ENCODE results near the gene ZNF516. TPM values are rescaled to one million over a fixed set of nuclear protein-coding genes. Genes with fewer than 3 reads are reported as not detected.

ZNF516 gene
- total RNA-seq, 6 experiments from 2014 or later, result 10.2 to 16.0 (median 13.7) TPM

GRCh38 chr18:76384114-76384790 lies 110.8 kb downstream of the ZNF516 start:
- Histone ChIP-seq H3K27ac (no peak overlapping the region), H3K36me3 (peaks cover 0 to 8% (median 4%) of the 10 kb centered on the region in 4 donors), H3K4me3 (no peak overlapping the region), H3K4me1 (no peaks in the 10 kb centered on the region), H3K27me3 (no peaks in the 10 kb centered on the region), H3K9me3 (no peaks in the 10 kb centered on the region)
- no peak for DNase-seq
- WGBS (ENCODE audit: insufficient coverage, low coverage, low lambda C conversion rate, missing lambda C conversion rate), result 91% methylated on average over 30 of the region's 30 CpGs
- intact Hi-C loops (cut with DNase I), result no loop called here
- no peak for ATAC-seq
- TF ChIP-seq CTCF (IDR thresholded peaks at IDR 0.05) (no peak), POLR2A (IDR thresholded peaks at IDR 0.05) (no peak)

- Histone ChIP-seq H3K27me3 (no peaks in the 10 kb centered on the region), H3K9me3 (no peaks in the 10 kb centered on the region), H3K4me3 (no peak overlapping the region), H3K36me3 (peaks cover 0 to 14% (median 8%) of the 10 kb centered on the region in 4 donors), H3K4me1 (no peaks in the 10 kb centered on the region), H3K27ac (no peak overlapping the region)
- intact Hi-C loops (cut with DNase I), result no loop called here
- WGBS (ENCODE audit: insufficient coverage, low coverage, low lambda C conversion rate, missing lambda C conversion rate), result 93% methylated on average over 6 of the region's 13 CpGs
- no peak for ATAC-seq
- no peak for DNase-seq
- TF ChIP-seq CTCF (IDR thresholded peaks at IDR 0.05) (no peak), POLR2A (IDR thresholded peaks at IDR 0.05) (no peak)
These were observed 111.4 kb downstream of the ZNF516 start for GRCh38 chr18:76383636-76384035.

- Histone ChIP-seq H3K27me3 (no peaks in the 10 kb centered on the region), H3K27ac (no peak overlapping the region), H3K4me1 (no peaks in the 10 kb centered on the region), H3K4me3 (no peak overlapping the region), H3K9me3 (no peaks in the 10 kb centered on the region), H3K36me3 (peaks cover 0 to 18% (median 8%) of the 10 kb centered on the region in 4 donors)
- DNase-seq (no peak), ATAC-seq (no peak)
- 91% methylated on average over 4 of the region's 8 CpGs for WGBS (ENCODE audit: insufficient coverage, low coverage, low lambda C conversion rate, missing lambda C conversion rate)
- TF ChIP-seq POLR2A (IDR thresholded peaks at IDR 0.05) (no peak), CTCF (IDR thresholded peaks at IDR 0.05) (no peak)
- intact Hi-C loops (cut with DNase I), result no loop called here
These were observed 112.8 kb downstream of the ZNF516 start for GRCh38 chr18:76382275-76382674.

- TF ChIP-seq CTCF (IDR thresholded peaks at IDR 0.05), result peak in 3 of 4 donors; percentile 4 to 17 (median 15)
- no peak for TF ChIP-seq POLR2A (IDR thresholded peaks at IDR 0.05)
- Histone ChIP-seq H3K36me3 (peaks cover 0 to 18% (median 8%) of the 10 kb centered on the region in 4 donors), H3K4me3 (no peak overlapping the region), H3K4me1 (peaks cover 0 to 10% (median 2%) of the 10 kb centered on the region in 4 donors), H3K27ac (no peak overlapping the region), H3K27me3 (no peaks in the 10 kb centered on the region), H3K9me3 (no peaks in the 10 kb centered on the region)
- intact Hi-C loops (cut with DNase I), result no loop called here
- WGBS (ENCODE audit: insufficient coverage, low coverage, low lambda C conversion rate, missing lambda C conversion rate), result 87% methylated on average over 19 of the region's 26 CpGs
- no peak for DNase-seq
- ATAC-seq, result no peak
These were observed 114.1 kb downstream of the ZNF516 start for GRCh38 chr18:76380791-76381405.
